NCI-H1092 treated with DMSO at 0.1 percent for 48 hours (cell line): Measurements from ENCODE around the gene GPSM3.
"Not testable (repeated sequence)": the region's sequence is repeated elsewhere in the genome, so short reads cannot be mapped to it uniquely, and the experiment has no call there.

Source experiments
- DNase-seq: peaks from one replicate; lab custom pipeline; 2025; lab: John Stamatoyannopoulos, UW

Gene GPSM3

DNA sequence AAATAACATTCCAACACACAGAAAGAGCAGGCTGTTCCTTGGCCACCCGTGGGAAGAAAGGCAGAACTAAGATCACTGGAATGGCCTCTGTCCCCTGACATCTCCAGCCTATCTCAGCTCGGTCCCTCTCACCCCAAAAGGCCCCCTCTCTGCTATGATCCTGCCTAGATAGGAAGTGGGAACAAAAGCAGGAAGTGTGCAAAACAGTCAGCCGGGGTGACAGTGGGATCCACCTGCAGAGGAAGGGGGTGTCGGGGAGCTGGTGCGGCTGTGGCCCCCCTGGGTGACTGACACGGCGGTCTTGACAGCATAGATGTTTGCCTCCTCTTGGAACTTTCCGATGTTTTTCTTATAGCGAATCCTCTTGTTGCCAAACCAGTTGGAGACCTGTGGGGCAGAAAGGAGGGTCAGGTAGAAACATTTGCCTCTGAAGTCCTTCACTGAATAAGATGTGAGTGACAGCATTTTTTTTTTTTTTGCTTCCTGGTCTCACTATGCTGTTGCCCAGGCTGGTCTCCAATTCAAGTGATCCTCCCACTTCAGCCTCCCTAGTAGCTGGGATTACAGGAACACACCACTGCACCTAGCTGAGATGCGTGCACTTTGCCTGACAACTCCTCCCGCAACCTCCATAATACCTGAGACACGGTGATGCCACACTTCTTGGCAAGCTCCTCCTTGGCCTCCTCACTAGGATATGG is 5.3 kb downstream of the GPSM3 start:
- DNase-seq: no peak

DNA sequence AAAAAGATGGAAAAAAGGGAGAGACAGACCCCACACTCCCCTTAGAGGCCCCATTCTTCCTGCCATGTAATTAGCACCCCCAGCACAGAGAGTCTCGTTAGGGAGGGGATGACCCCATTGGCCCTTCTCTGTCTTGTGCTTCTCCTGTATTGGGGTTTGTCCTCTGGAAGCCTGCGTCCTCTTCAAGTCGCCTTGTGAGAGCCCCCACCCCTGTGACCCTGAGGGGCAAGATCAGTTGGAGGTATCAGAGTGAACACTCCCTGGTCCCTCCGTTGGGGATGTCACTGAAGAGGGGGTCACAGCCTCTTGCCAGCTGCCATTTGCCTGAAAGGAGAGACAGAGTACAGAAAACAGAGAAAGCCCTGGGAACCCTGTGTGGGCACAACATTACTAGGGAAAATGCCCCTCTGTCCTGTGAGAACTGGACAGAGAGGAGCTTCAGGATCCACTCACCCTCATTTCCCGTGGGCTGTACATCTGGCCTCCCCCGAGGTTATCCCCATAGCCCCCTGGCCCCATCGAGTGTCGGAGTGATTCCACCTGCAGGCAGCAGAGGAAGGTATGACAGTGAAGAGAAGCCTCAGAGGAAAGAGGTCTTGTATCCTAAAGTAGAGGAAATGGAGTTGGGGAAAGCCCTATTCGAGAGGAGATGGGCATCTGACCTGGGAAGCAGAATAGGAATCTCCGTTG is 6.1 kb downstream of the GPSM3 start:
- DNase-seq: not testable (repeated sequence)

DNA sequence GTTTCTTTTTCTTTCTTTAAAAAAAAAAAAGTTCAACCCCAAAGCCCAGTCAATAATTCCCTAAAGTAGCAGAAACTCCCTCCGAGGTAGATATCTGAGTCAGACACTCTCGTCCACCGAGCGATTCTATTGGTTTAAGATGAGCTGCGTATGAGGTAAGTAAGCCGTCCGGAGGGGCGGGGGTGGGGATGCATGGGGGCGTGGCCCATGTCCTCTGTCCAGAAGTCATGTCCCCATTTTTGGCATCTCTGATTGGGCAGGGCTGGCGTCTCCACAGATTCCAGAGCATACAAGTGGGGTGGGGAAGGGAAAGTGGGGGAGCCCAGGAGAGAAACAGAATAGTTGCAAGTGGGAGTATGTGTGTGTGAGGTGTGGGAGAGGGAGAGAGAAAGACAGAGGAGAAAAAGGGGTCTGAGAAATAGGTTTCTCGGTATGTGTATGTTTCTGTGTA is 6.7 kb downstream of the GPSM3 start:
- DNase-seq: not testable (repeated sequence)

DNA sequence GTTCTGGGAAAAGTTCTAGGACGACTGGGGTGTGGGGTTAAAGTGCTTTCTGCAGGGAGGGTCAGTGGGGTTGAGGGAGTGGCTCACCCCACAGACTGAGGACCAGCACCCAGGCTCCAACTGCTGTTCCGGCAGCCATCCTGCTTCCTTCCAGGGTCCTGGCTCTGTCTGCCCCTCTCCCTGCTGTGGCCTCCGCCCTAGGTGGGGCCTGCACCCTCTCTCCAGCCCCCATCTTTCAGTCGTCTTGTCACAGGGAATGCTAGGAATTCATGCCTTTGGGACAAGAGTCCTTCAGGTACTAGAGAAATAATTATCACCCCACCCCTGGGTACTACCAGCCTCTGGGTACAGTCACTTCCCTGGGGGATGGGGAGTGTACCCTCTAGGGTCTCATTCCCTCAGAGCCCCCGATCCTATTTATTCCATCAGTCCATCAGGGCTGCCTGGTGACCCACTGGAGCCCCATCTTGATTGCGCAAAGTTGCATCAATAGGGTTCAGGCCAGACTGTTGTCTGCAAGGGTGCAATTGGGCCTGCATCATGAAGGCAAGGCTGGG is 8.3 kb downstream of the GPSM3 start, which contains the start of gene AGER:
Gene AGER, minus strand, starts transcription at position 170 of the 557 bp plus-strand sequence. Its CDS starts 31 bp downstream, at position 139.
- DNase-seq: no peak

DNA sequence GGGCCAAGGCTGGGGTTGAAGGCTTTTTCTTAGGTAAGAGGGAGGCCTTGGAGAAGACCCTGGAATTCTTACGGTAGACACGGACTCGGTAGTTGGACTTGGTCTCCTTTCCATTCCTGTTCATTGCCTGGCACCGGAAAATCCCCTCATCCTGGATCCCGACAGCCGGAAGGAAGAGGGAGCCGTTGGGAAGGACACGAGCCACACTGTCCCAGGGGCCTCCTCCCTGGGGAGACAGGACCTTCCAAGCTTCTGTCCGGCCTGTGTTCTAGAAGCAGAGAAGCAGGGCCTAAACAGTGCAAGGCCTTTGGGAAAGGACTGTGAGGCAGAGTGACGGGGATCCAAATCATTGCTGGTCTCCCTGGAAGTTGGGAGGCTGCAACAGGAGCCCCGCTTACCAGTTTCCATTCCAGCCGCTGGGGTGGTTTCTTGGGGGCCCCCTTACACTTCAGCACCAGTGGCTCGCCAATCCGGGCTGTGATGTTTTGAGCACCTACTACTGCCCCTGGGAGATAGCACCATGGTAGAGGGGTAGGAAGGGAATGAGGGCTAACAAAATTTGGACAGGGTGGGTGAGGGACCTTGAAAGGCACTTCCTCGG is 8.9 kb downstream of the GPSM3 start:
- DNase-seq: no peak

DNA sequence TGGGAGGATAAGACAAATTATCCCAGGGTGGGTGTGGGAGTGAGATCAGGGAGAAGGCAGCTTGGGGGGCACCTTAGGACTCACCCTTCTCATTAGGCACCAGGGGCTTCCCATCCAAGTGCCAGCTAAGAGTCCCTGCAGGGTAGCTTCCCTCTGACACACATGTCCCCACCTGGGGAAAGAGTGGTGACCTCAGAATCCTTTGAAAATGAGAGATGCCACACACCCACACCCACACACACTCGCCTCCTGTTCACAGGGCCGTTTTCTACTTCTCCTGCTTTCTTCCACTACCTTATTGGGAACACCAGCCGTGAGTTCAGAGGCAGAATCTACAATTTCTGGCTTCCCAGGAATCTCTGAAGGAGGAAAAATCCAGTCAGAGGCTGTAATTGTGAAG is 9.4 kb downstream of the GPSM3 start:
- DNase-seq: no peak

DNA sequence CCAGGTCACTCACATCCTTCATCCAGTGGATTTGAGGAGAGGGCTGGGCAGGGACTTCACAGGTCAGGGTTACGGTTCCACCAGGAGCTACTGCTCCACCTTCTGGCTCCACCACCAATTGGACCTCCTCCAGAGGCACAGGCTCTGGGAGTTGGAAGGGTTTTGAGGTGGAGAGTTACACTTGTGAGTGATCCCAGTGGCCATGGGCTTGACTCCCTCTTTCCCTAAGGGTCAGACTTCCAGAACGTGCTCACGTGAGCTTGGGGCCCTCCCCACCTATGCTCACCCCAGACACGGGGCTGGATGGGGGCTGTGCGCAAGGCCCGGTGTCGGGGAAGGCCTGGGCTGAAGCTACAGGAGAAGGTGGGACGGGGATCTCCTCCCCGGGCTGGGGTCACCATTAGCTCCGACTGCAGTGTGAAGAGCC is 9.9 kb downstream of the GPSM3 start:
- no peak for DNase-seq

DNA sequence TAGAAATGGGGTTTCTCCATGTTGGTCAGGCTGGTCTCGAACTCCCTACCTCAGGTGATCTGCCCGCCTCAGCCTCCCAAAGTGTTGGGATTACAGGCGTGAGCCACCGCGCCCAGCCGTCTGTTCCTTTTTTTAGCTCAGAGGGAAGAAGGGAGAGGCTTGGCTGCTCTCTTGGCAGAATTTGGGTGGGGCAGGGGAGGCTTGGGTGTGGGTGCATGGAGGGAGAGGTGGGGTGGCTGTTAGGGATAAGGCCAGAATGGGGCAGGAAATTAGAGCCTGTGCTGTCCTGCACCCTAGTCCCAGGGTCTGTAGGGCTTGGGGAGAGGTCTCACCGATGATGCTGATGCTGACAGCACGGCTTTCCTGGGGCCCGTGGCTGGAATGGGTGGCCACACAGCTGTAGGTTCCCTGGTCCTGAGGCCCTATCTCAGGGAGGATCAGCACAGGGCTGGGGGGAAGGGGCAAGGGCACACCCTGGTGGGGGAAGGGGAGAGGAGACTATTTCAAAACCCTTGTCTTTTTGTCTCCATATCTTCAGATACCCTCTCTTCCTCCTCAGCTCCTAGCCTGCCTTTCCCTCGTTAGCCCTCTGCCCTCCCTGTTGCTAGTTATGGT is 10.4 kb downstream of the GPSM3 start:
- DNase-seq: no peak

DNA sequence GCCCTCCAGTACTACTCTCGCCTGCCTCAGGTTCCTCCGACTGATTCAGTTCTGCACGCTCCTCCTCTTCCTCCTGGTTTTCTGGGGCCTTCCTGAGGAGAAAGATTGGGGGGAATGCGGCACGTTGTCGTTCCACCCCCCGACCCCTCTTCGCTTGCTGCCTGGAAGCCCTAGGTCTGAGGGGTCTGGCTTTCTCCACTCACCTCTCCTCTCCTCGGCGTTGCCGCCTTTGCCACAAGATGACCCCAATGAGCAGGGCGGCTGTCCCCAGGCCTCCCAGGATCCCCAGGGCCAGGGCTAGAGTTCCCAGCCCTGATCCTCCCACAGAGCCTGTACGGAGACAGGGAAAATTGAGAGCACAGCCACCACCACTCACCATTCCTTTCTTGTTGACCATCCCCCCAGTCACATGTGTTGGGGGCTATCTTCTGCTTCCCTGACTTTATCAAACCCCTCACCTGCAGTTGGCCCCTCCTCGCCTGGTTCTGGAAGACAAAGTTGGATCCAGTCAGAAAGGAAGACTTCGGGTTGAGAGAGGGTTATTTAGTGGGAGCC is 11.2 kb downstream of the GPSM3 start:
- DNase-seq: no peak

DNA sequence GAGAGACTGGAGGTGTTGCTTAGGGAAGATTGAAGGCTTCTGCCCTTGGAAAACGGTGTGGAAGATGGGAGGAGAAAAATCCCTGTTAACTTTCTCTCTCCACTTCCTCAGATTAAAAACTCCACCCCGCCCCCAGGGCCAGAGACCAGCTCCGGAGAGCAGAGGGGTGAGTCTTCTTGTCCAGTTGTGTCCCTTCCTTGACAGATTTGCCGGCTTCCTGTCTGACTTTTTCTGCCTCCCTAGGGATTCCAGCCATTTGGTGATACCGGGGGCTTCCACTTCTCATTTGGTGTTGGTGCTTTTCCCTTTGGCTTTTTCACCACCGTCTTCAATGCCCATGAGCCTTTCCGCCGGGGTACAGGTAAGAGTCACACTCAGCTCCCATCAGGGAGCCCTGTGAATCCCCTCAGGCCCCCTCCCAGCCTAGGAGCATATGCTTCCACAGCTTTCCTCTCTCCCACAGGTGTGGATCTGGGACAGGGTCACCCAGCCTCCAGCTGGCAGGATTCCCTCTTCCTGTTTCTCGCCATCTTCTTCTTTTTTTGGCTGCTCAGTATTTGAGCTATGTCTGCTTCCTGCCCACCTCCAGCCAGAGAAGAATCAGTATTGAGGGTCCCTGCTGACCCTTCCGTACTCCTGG is 12.6 kb downstream of the GPSM3 start:
- DNase-seq: no peak

DNA sequence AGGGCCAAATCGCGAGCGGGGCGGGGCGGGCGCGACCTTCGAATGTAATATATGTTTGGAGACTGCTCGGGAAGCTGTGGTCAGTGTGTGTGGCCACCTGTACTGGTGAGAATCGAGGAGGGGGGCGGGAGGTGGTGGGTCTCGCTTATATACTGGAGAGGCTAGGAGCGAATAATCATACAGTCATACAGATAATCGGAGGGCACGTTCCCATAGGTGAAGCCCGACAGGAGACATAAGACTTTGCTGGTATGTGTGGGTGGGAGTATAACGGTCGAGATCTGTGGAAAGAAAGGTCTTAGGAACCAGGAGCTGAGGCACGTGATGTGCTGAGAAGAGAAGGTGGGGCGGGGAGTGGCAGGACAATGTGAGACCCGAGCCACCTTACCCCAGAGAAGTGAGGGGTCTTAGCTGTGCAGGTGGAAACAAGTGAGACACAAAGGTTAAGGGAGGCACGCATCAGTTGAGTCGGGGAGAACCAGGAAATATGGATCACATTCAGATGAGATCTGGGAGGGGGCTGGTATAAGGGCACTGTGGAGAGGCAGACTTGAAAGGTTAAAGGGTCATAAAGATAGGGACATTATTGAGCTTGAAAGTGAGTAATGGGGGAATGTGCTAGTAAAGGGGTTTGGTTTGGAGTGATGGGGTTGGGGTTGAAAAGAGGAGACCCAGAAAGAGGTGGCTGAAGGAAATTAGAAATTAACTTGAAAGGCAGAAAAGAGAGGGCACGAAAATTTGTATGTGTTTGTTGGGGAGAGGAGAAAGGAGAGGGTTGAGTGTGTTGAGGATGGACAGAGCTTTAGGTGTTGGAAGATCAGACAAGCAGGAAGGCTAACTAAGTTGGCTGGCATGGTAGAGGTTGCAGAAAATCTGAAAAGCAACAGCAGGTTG is 13.6 kb downstream of the GPSM3 start:
- DNase-seq: no peak

DNA sequence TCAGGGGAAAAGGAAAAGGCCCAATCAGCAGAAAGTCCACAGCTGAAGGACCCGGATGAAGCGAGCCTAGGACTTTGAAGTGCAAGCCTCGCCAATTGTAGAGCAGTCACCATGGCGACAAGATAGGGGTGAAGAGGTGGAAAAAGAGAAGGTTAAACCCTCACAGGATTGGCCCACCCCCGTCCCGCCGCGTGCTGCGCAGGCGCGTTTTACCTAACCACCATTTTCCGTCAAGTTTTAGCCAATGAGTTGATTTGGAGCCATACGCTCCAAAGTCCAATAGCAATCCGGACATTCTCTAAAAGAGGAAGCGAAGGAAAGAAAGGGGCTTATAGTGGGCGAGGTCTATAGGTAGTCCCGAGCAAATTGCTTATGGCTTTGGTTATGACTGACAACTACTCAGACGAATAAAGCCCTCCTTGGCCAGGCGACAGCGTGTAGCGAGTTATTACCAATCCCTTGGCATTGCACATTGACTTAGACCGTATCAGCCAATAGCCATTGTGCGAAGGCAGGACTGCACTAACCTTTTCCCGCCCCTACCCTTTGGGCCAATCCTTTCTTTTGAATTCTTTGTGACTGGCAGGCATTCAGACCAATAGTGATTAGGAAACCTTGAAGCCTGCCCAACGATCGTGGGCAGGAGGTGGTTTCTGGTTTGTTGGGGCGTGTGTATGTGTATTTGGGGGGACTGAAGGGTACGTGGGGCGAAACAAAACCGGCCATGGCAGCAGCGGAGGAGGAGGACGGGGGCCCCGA is 14.5 kb downstream of the GPSM3 start, which contains the start of gene RNF5:
Gene RNF5, plus strand, starts transcription at position 618 of the 759 bp plus-strand sequence. Its CDS starts 107 bp downstream, at position 725.
- peak; percentile 98 for DNase-seq

DNA sequence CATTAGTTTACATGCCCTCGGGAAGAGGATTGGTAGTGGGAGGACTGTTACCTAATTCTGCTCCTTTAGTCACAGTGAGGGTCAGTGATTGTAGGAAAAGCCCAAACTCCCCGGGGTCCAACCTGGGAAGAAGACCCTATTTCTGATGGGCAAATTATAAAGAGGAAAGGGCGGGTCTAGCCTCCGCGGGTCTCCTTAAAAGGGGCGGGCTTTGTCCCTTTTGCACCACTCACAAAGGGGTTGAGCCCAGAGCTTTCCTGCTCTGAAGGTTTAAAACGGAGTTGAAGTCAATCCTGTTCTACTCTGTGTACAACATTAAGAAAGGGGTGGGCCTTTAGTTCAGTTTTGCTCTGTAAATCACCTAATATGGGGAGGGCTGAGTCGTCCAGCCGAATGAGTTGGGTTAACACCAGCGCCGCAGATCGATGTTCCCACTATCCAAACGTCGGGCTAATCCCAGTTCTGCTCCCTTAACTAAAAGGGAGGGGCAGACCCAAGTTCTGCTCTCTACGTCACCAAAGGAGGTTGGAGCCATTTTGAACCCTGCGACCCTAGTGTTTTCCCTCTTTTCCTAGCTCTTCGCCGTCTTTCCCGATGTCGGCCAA is 15.2 kb downstream of the GPSM3 start:
- DNase-seq: peak; percentile 75

DNA sequence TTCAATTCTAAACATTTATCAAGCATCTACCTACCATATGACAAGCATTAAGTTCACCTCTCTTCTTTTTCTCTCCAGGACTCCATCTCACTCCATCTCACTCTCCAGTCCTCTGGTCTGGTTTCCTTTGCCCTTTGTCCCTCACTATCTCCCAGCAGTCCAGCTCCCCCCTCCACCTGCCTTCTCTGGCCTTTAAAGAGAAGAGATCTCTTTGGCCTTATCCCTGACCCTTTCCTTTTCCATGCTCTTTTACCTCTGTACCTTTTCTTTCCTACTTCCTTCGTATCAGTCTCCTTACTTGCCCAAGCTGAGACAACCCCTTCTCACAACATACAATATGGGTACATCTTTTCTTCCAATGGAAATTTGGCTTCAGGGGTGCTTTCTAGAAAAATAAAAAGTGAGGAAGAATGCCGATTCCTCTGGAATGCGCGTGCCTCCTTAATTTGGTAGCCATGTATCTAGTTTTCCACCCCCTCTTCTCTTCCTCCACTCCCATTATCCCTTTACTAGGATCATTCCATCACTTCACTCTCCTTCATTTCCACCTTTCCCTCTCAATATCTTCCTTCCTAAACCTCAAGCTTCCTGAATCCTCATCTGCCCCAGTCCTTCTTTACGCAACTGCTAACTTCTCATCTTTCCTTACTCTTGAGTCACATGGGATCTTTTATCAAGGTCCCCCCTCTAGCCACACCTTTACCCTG is 15.8 kb downstream of the GPSM3 start:
- peak; percentile 26 for DNase-seq

DNA sequence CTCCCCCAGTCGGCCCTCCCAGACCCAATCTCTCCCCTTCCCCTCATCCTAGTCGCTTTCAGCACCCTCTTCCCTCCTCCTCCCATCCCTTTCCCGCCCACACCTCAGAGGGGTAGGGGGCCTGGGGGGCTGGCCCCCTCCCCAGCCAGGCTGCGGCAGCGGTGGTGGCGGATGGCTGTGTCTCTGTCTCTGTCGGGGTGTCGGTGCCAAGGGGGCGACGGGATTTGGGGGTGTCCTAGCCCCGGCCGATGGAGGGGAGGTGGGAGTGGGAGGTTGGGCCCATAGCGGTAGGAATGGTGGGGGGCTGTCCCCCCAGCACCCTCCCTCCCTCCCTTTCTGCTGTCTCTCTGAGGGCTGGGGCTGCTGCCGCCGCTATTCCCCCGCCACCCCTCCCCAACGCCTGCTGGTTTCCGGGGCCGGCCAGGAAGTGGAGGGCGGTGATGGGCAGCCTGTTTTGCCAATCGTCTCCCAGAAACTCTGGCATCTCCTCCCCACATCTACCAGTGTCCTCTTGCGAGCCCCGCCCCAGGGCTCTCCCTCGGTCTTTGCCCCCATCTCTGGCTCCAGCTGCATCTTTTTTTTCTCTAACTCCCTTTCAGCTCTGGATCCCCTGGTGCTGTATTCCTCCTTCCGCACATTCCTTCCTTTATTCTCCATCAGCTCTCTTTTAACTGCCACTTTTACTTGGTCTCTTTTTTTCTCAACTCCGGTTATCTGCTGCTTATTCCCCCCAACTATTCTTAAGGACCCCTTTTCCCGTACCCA is 16.6 kb downstream of the GPSM3 start, which contains the start of gene AGPAT1:
Gene AGPAT1, minus strand, starts transcription at position 374 of the 765 bp plus-strand sequence. CDS start 4,588 bp downstream, outside the sequence.
- peak; percentile 88 for DNase-seq

DNA sequence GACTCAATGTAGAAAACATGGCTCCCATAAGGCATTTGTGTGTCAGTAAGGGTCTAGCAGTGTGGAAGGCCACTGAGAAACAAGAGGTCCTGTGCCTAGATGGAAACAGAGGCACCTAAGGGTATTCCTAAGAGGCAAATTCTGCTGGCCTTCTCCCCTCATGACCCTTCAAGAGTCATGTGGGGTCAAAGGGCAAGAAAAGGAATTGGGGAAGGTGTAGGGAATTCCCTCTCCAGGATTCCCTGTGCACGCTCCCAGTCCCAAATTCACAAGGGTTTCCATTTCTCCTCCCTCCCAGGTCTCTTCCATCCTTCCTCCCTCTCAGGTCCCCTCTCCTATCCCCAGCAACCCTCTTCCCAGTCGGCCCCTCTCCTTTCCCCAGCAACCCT is 17.1 kb downstream of the GPSM3 start:
- DNase-seq: no peak

DNA sequence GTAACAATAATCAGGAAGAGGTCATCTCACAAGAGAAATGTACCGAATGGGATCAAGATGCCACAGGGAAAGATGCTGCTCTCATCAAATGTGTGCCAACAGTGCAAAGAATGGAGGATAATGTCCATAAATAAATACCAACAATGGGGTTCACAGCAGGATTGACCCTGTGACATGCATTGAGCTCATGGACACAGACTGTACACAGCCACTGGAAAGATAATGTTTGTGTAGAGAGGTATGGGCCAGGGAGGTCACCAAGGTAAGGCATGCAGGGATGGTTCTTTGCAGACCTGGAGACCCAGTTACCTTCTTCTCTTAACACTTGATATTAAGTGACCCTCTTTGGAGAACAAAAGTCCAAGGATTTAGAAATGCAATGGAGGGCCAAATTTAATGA is 18.0 kb downstream of the GPSM3 start:
- DNase-seq: no peak
